Gastrocnemius medialis (tissue), 4 donors: ENCODE results near the gene CCDC8.

Source experiments
- POLR2A ChIP-seq, 2 donors: fragments of 450-650 bp; IDR thresholded peaks; one replicate each; pipeline ENCODE4 v1.6.1; 2017; ENCODE audit warnings: antibody characterized with exemption in 2 of 2, mild to moderate bottlenecking in 2 of 2, moderate library complexity in 2 of 2
- TF ChIP-seq, protein P1 (sequence below), 5 experiments: fragments of 450-650 bp in 3 of 5; fragments of 200-600 bp in 2 of 5; sonication (generic) in 2 of 5; IDR thresholded peaks in 4 of 5; conservative IDR thresholded peaks in 1 of 5; 1 replicate in 4 of 5; 2 replicates in 1 of 5; pipeline ENCODE4 v1.5.1; 2016 to 2019; ENCODE audit warnings: antibody characterized with exemption in 5 of 5, mild to moderate bottlenecking in 3 of 5, moderate library complexity in 3 of 5

DNA sequence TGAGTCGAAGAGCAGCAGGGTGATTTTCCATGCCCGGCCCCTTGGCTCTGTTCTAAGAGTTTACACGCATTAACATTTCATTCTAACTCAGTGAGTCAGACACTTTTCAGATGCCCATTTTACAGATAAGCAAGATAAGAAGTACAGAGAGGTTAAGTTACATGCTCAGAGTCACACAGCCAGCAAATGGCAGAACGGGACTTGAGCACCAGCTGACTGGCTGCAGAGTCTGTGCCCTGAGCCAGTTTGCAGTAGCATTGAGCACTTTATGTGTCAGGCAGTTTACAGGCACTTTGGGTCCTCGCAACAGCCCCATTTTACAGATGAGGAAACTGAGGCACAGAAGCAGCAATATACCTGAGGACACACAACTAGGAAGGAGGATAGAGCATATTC, 19.0 kb downstream of the CCDC8 start:
- TF ChIP-seq, protein P1, sequence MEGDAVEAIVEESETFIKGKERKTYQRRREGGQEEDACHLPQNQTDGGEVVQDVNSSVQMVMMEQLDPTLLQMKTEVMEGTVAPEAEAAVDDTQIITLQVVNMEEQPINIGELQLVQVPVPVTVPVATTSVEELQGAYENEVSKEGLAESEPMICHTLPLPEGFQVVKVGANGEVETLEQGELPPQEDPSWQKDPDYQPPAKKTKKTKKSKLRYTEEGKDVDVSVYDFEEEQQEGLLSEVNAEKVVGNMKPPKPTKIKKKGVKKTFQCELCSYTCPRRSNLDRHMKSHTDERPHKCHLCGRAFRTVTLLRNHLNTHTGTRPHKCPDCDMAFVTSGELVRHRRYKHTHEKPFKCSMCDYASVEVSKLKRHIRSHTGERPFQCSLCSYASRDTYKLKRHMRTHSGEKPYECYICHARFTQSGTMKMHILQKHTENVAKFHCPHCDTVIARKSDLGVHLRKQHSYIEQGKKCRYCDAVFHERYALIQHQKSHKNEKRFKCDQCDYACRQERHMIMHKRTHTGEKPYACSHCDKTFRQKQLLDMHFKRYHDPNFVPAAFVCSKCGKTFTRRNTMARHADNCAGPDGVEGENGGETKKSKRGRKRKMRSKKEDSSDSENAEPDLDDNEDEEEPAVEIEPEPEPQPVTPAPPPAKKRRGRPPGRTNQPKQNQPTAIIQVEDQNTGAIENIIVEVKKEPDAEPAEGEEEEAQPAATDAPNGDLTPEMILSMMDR (IDR thresholded peaks at IDR 0.05 in 4 of 5, conservative IDR thresholded peaks at IDR 0.05 in 1 of 5): no peak
- no peak for TF ChIP-seq POLR2A (IDR thresholded peaks at IDR 0.05)
